ENCODE data around the gene ST6GALNAC5.

- TF ChIP-seq EP300 (IDR thresholded peaks at IDR 0.05; ENCODE audit: borderline replicate concordance) (no peak), ZBTB7A (IDR thresholded peaks at IDR 0.05; ENCODE audit: low read depth) (no peak), TAF1 (IDR thresholded peaks at IDR 0.05; ENCODE audit: low read depth) (no peak)
- TF ChIP-seq, protein P1, sequence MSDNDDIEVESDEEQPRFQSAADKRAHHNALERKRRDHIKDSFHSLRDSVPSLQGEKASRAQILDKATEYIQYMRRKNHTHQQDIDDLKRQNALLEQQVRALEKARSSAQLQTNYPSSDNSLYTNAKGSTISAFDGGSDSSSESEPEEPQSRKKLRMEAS (IDR thresholded peaks at IDR 0.05): no peak
Observed at GRCh38 chr1:76961820-76962207, 94.5 kb downstream of the ST6GALNAC5 start.

Data from Ishikawa (cell line).